Testis (tissue), 3 donors: ENCODE data around the gene MYO1H. TPM values are rescaled to one million over a fixed set of nuclear protein-coding genes. Genes with fewer than 3 reads are reported as not detected.

Experiments used
- DNase-seq: peaks from one replicate; pipeline ENCODE4 v3.0.0-alpha.2; 2019
- H3K27ac ChIP-seq, 2 donors: fragments of 200-600 bp; sonication (generic); one replicate each; pipeline ENCODE4 v1.5.1; 2019
- H3K27me3 ChIP-seq: fragments of 200-600 bp; sonication (generic); one replicate; pipeline ENCODE4 v1.5.1; 2019
- H3K36me3 ChIP-seq: fragments of 200-600 bp; sonication (generic); one replicate; pipeline ENCODE4 v1.5.1; 2017; ENCODE audit warnings: low read depth; ENCODE audit errors: missing control alignments
- H3K4me1 ChIP-seq: fragments of 200-600 bp; sonication (generic); one replicate; pipeline ENCODE4 v1.5.1; 2019
- H3K4me3 ChIP-seq, 2 donors: fragments of 200-600 bp; sonication (generic); one replicate each; pipeline ENCODE4 v1.5.1; 2017 to 2019
- H3K9me3 ChIP-seq: fragments of 200-600 bp; sonication (generic); one replicate; pipeline ENCODE4 v1.5.1; 2017
- POLR2A ChIP-seq: fragments of 450-650 bp; IDR thresholded peaks from one replicate; pipeline ENCODE4 v1.6.1; 2017; ENCODE audit warnings: antibody characterized with exemption, mild to moderate bottlenecking, moderate library complexity
- WGBS, 2 donors: methylation state at CpG; one replicate each; pipeline ENCODE4 v1.1.5; 2018; 5-methylcytosine and 5-hydroxymethylcytosine counted together
- intact Hi-C: fragments of 100-400 bp; cut with DNase I; formaldehyde crosslinking; loops from one replicate; pipeline ENCODE4 v1.15.1; 2023; ENCODE audit warnings: low total_unique reads
- polyA plus RNA-seq: library from polyadenylated mRNA; stranded (reverse); fragments of 350-450 nt; fragmentation: Illumina TruSeq; extraction: RNeasy Lipid Tissue Mini Kit (QIAGEN cat#74804); gene quantifications from one replicate; pipeline ENCODE4 v1.2.3, GENCODE V29; 2014; ENCODE audit warnings: low read depth, low replicate concordance; ENCODE audit not compliant: insufficient read depth
- total RNA-seq, 2 donors: library from RNA; depleted of rRNA; stranded (reverse); fragments of >200 nt; gene quantifications; one replicate each; pipeline ENCODE4 v1.2.3, GENCODE V29; 2016
- TF ChIP-seq, protein P1 (sequence below), 3 experiments: fragments of 450-650 bp in 2 of 3; fragments of 200-600 bp in 1 of 3; sonication (generic) in 1 of 3; IDR thresholded peaks; one replicate each; pipeline ENCODE4 v1.5.1; 2016 to 2019; ENCODE audit warnings: antibody characterized with exemption in 3 of 3, mild to moderate bottlenecking in 2 of 3, moderate library complexity in 1 of 3

Gene MYO1H
- total and polyA plus RNA-seq, 3 donors from 2014 or later, result 1.7 to 3.7 (median 2.9) TPM

DNA sequence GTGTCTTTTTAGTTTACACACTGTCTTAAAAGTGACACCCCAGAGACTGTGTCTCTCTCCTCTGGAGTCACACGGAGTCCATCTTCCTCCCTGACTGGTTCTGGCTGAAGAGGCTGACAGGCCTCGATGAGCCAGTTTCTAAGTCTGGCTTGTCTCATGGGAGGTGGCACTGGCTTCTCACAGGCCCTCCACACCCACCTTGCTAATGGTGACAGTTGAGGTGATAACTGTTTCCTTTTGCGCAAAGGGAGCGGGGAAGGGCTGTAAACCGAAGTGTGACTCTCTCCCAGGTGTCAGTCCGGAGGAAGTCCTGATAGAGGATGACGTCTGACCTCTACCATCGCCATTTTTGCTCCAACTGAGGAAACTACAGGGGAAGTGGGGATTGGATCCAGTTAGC lies 99.2 kb downstream of the MYO1H start:
- Histone ChIP-seq H3K9me3 (no peaks in the 10 kb centered on the region), H3K27me3 (no peaks in the 10 kb centered on the region), H3K4me1 (no peaks in the 10 kb centered on the region), H3K36me3 (no peaks in the 10 kb centered on the region), H3K4me3 (no peak overlapping the region), H3K27ac (no peak overlapping the region)
- TF ChIP-seq POLR2A, result no peak
- TF ChIP-seq, protein P1, sequence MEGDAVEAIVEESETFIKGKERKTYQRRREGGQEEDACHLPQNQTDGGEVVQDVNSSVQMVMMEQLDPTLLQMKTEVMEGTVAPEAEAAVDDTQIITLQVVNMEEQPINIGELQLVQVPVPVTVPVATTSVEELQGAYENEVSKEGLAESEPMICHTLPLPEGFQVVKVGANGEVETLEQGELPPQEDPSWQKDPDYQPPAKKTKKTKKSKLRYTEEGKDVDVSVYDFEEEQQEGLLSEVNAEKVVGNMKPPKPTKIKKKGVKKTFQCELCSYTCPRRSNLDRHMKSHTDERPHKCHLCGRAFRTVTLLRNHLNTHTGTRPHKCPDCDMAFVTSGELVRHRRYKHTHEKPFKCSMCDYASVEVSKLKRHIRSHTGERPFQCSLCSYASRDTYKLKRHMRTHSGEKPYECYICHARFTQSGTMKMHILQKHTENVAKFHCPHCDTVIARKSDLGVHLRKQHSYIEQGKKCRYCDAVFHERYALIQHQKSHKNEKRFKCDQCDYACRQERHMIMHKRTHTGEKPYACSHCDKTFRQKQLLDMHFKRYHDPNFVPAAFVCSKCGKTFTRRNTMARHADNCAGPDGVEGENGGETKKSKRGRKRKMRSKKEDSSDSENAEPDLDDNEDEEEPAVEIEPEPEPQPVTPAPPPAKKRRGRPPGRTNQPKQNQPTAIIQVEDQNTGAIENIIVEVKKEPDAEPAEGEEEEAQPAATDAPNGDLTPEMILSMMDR (IDR thresholded peaks at IDR 0.05), result no peak
- 86 to 90% methylated on average over 8 of the region's 8 CpGs for WGBS, 2 donors
- intact Hi-C loops, result no loop called here
- no peak for DNase-seq

DNA sequence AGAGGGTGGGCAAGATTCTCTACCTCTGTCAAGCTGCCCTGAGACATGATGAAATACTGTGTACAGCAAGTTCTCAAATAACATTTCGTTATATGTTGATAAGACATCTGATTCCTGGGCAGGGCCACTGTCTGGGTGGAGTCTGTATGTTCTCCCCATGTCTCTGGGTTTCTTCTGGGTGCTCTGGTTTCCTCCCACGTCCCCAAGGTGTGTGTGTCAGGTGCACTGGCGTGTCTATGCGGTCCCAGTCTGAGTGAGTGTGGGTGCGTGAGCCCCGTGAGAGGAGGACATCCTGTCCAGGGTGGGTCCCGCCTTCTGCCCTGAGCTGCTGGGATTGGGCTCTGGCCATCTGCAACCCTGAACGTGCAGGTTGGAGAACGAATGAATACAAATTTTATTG lies 99.8 kb downstream of the MYO1H start:
- TF ChIP-seq POLR2A, result no peak
- TF ChIP-seq, protein P1 (IDR thresholded peaks at IDR 0.05), result no peak
- WGBS, 2 donors, result 85 to 87% methylated on average over 9 of the region's 9 CpGs
- intact Hi-C loops, result no loop called here
- Histone ChIP-seq H3K4me1 (no peaks in the 10 kb centered on the region), H3K9me3 (no peaks in the 10 kb centered on the region), H3K27ac (no peak overlapping the region), H3K4me3 (no peak overlapping the region), H3K36me3 (no peaks in the 10 kb centered on the region), H3K27me3 (no peaks in the 10 kb centered on the region)
- no peak for DNase-seq

DNA sequence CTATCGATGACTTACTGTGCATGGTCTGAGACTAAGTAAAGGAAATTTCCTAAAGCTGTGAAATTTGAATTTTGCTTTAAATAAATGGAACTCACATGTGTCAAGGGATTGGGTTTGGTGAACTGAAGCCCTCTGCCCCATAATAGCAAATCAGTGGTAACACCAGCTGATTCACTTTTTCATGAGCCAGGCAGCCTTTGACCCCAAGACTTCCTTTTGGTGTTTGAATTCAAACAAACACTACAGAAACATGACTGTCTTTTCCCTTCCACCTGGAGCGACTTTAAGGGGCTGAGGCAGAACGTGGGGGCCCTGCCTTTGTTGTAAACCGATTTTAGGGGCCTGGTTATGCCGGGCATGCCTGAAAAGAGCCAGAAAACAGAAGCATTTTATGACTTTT lies 100.6 kb downstream of the MYO1H start:
- Histone ChIP-seq H3K9me3 (no peaks in the 10 kb centered on the region), H3K4me1 (no peaks in the 10 kb centered on the region), H3K27me3 (no peaks in the 10 kb centered on the region), H3K36me3 (no peaks in the 10 kb centered on the region), H3K4me3 (no peak overlapping the region), H3K27ac (no peak overlapping the region)
- intact Hi-C loops, result no loop called here
- WGBS, 2 donors, result 88 to 92% methylated on average over 5 of the region's 5 CpGs
- no peak for DNase-seq
- TF ChIP-seq, protein P1 (IDR thresholded peaks at IDR 0.05), result no peak
- TF ChIP-seq POLR2A, result no peak

DNA sequence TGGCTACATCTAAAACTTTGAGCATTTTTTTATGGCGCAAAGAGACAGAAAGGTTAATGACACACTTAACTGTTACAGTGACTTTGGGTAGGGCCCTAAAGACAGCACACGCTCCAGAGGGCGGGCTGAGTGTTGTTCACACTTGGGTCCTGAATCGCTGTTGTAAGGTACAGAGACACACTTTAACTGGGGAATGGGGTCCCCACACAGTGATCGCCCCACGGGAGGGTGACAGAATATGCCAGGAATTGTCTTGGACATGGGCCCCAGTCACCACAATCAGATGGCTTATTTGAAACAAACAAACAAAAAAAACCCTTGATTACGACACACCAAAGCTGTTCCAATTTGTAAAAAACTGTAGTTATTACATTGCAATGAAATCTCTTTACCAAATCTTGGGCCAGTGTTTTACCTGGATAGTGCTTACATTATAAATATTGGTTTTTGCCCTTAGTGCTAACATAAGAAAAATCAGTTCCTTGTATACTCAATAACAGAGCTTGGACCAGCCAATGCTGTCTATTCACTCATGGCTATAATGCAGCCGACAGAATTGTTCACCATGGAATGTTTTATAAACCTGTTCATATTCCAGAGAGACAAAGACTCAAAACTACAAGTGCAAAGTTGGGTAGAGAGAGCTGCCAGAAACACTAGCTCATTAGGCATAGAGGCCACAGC lies 101.1 kb downstream of the MYO1H start:
- Histone ChIP-seq H3K9me3 (no peaks in the 10 kb centered on the region), H3K4me1 (no peaks in the 10 kb centered on the region), H3K27me3 (no peaks in the 10 kb centered on the region), H3K36me3 (no peaks in the 10 kb centered on the region), H3K4me3 (no peak overlapping the region), H3K27ac (no peak overlapping the region)
- no peak for TF ChIP-seq POLR2A
- TF ChIP-seq, protein P1 (IDR thresholded peaks at IDR 0.05), result no peak
- WGBS, 2 donors, result 93% methylated on average over 8 of the region's 8 CpGs
- intact Hi-C loops, result no loop called here
- DNase-seq, result no peak

DNA sequence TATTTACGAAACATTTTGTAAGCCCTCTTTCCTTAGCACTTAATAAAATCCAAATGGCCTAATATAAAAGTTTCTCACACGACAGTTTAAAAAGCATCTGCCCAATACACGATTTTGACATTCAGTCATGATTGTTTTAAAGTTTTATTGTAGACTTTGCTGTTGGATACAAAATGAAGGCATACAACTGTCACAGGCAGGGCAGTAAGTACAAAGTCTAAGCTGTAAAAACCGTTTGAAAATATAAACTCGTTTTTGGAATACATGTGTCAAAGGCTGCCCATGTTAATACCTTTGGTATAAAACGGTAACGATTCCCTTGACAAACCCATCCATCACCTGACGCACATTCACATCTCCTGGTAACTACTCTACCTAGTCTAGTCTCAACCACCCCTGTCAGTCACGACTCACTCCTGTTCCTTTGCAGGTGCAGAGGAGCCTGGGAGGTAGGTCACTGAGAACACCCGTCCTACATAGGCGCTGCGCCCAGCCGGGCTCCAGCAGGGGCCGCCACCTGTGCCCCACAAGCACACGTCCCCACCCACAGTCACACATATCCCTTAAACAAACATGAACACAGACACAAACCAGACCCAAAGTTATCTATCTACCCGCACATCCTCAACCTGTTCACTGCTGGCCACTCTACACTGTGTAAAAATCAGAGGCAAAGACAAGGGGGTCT lies 102.3 kb downstream of the MYO1H start:
- intact Hi-C loops, result no loop called here
- no peaks in the 10 kb centered on the region for H3K36me3 ChIP-seq
- DNase-seq, result no peak
- H3K27ac ChIP-seq, result no peak overlapping the region
- H3K4me3 ChIP-seq, result no peak overlapping the region
- H3K9me3 ChIP-seq, result no peaks in the 10 kb centered on the region
- TF ChIP-seq, protein P1 (IDR thresholded peaks at IDR 0.05), result no peak
- no peak for TF ChIP-seq POLR2A
- no peaks in the 10 kb centered on the region for H3K27me3 ChIP-seq
- WGBS, 2 donors, result 89 to 91% methylated on average over 15 to 16 of the region's 16 CpGs
- no peaks in the 10 kb centered on the region for H3K4me1 ChIP-seq
